Lung (tissue), 12 donors: Measurements from ENCODE around the gene SLC22A23. TPM values are rescaled to one million over a fixed set of nuclear protein-coding genes. Genes with fewer than 3 reads are reported as not detected.

ENCODE experiments used
- ATAC-seq: fragments of 200-7000 bp; cut with Tn5 transposase; one replicate; pipeline ENCODE4 v1.9.1; 2020; ENCODE audit warnings: moderate number of reproducible peaks; ENCODE audit not compliant: insufficient read depth, low FRiP score
- DNase-seq, 3 donors: peaks; one replicate each; pipeline ENCODE4 v3.0.0-alpha.2; 2013 to 2017
- H3K27ac ChIP-seq, 2 donors: one replicate each; pipeline ENCODE4 v1.5.1; 2013; ENCODE audit warnings: mild to moderate bottlenecking in 2 of 2, moderate library complexity in 2 of 2, control low read depth in 1 of 2, inconsistent platforms in 1 of 2, low read depth in 1 of 2, low read length in 1 of 2
- H3K27me3 ChIP-seq, 3 donors: one replicate each; pipeline ENCODE4 v1.5.1; 2013; ENCODE audit warnings: low read length in 2 of 3; ENCODE audit not compliant: control insufficient read depth in 3 of 3, insufficient read depth in 3 of 3
- H3K36me3 ChIP-seq, 4 donors: one replicate each; pipeline ENCODE4 v1.5.1; 2013; ENCODE audit warnings: low read length in 4 of 4, mild to moderate bottlenecking in 1 of 4, moderate library complexity in 1 of 4; ENCODE audit not compliant: control insufficient read depth in 4 of 4, insufficient read depth in 4 of 4
- H3K4me1 ChIP-seq, 5 donors: one replicate each; pipeline ENCODE4 v1.5.1; 2013; ENCODE audit warnings: low read length in 5 of 5, mild to moderate bottlenecking in 2 of 5, moderate library complexity in 1 of 5; ENCODE audit not compliant: control insufficient read depth in 5 of 5, insufficient read depth in 5 of 5
- H3K4me3 ChIP-seq: one replicate; pipeline ENCODE4 v1.5.1; 2013; ENCODE audit warnings: mild to moderate bottlenecking, control low read depth, moderate library complexity
- H3K9ac ChIP-seq, 2 donors: one replicate each; pipeline ENCODE4 v1.5.1; 2013; ENCODE audit warnings: low read length in 2 of 2, control low read depth in 1 of 2; ENCODE audit not compliant: insufficient read depth in 1 of 2
- H3K9me3 ChIP-seq, 4 donors: one replicate each; pipeline ENCODE4 v1.5.1; 2013; ENCODE audit warnings: low read length in 3 of 4, mild to moderate bottlenecking in 1 of 4, moderate library complexity in 1 of 4; ENCODE audit not compliant: control insufficient read depth in 4 of 4, insufficient read depth in 3 of 4
- WGBS, 2 donors: extraction: QIAGEN DNeasy Blood & Tissue Kit; methylation state at CpG; one replicate each; pipeline ENCODE4 v1.1.7; 2013; 5-methylcytosine and 5-hydroxymethylcytosine counted together
- polyA plus RNA-seq, 2 donors: library from polyadenylated mRNA; stranded (reverse); fragments of 200-250 nt; gene quantifications; one replicate each; pipeline ENCODE4 v1.2.1, GENCODE V29; 2013
- total RNA-seq, 2 donors: library from RNA; depleted of rRNA in 1 of 2; stranded (reverse); fragments of >200 nt in 1 of 2; gene quantifications; one replicate each; pipeline ENCODE4 v1.2.1, GENCODE V29; 2014 to 2021
- TF ChIP-seq, protein P1 (sequence below): IDR thresholded peaks from 2 replicates; pipeline ENCODE4 v1.5.1; 2012; ENCODE audit warnings: mild to moderate bottlenecking; ENCODE audit errors: control extremely low read depth, extremely low read depth
- donor health status: control.
- donor health status: control.
- donor health status: Bipolar disorder and iron deficiency.
- donor health status: healthy.
- donor health status: DM: yes; HTN: yes; CAD: no.

SLC22A23 gene
- total and polyA plus RNA-seq, 4 donors: 6.6 to 45.6 (median 24.1) TPM

- H3K9me3 ChIP-seq: no peaks in the 10 kb centered on the region
- H3K36me3 ChIP-seq: peaks cover 0 to 16% (median 8%) of the 10 kb centered on the region in 4 donors
- WGBS, 2 donors: 88 to 89% methylated on average over 19 to 21 of the region's 21 CpGs
- H3K4me3 ChIP-seq: no peak overlapping the region
- TF ChIP-seq, protein P1, sequence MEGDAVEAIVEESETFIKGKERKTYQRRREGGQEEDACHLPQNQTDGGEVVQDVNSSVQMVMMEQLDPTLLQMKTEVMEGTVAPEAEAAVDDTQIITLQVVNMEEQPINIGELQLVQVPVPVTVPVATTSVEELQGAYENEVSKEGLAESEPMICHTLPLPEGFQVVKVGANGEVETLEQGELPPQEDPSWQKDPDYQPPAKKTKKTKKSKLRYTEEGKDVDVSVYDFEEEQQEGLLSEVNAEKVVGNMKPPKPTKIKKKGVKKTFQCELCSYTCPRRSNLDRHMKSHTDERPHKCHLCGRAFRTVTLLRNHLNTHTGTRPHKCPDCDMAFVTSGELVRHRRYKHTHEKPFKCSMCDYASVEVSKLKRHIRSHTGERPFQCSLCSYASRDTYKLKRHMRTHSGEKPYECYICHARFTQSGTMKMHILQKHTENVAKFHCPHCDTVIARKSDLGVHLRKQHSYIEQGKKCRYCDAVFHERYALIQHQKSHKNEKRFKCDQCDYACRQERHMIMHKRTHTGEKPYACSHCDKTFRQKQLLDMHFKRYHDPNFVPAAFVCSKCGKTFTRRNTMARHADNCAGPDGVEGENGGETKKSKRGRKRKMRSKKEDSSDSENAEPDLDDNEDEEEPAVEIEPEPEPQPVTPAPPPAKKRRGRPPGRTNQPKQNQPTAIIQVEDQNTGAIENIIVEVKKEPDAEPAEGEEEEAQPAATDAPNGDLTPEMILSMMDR: no peak
- no peaks in the 10 kb centered on the region for H3K27me3 ChIP-seq
- H3K4me1 ChIP-seq: peaks cover 0 to 3% (median 0%) of the 10 kb centered on the region in 5 donors
- no peak overlapping the region for H3K9ac ChIP-seq
- DNase-seq: peak in 1 of 3 donors; percentile 9
- ATAC-seq: no peak
- no peak overlapping the region for H3K27ac ChIP-seq
Measured at GRCh38 chr6:3288711-3289663, 167.9 kb downstream of the SLC22A23 start.

DNA sequence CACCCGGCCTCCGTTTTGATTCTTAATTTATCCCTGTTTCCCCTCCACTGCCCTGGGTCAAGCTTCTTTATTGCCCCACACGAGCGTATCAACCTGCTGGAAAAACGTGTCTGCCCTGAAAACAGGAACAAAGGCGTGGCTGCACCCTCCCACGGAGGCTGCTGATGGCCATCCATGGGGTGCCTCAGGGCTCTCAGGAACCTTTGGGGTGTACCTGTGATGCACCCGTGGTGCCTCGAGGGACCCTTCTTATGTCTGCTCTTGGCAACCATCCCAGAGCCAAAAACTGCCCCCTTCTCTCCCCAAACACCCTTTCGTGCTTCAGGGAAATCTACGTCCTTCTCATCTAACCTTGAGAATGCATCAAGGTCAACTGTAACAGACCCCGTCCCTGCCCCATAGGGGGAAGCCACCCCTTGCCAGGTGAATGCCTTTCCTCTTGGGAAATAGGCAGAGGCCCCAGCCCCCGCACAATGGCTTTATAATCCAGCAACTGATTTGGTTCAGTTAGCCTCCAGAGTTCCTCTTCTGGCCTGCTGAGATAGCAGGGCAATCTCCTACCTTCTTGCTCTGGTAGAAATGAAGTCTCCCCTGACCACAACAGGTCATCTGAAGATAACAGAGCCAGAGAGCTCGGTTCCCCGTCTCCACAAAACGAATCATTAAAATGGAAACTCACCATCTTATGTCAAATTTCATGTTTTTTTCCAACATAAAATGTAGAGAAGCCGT, 168.7 kb downstream of the SLC22A23 start:
- 80 to 86% methylated on average over 17 of the region's 17 CpGs for WGBS, 2 donors
- DNase-seq (peak in 1 of 3 donors; percentile 10), ATAC-seq (no peak)
- no peak overlapping the region for H3K9ac ChIP-seq
- H3K27ac ChIP-seq: no peak overlapping the region
- TF ChIP-seq, protein P1: no peak
- no peaks in the 10 kb centered on the region for H3K9me3 ChIP-seq
- no peak overlapping the region for H3K4me3 ChIP-seq
- peaks cover 0 to 3% (median 0%) of the 10 kb centered on the region in 5 donors for H3K4me1 ChIP-seq
- no peaks in the 10 kb centered on the region for H3K27me3 ChIP-seq
- H3K36me3 ChIP-seq: peaks cover 0 to 24% (median 11%) of the 10 kb centered on the region in 4 donors

GRCh38 chr6:3287308-3287707, 169.5 kb downstream of the SLC22A23 start:
- no peaks in the 10 kb centered on the region for H3K9me3 ChIP-seq
- H3K27me3 ChIP-seq: no peaks in the 10 kb centered on the region
- H3K27ac ChIP-seq: no peak overlapping the region
- ATAC-seq (no peak), DNase-seq (peak in 1 of 3 donors; percentile 6)
- H3K4me3 ChIP-seq: no peak overlapping the region
- TF ChIP-seq, protein P1: no peak
- peaks cover 0 to 28% (median 13%) of the 10 kb centered on the region in 4 donors for H3K36me3 ChIP-seq
- 73 to 92% methylated on average over 9 of the region's 9 CpGs for WGBS, 2 donors
- no peak overlapping the region for H3K9ac ChIP-seq
- H3K4me1 ChIP-seq: peaks cover 0 to 6% (median 4%) of the 10 kb centered on the region in 5 donors
